Stromal cell of bone marrow (primary cell): ENCODE measurements around the gene ULK1.

Experiments used
- DNase-seq: peaks from one replicate; pipeline ENCODE4 v3.0.0-alpha.2; 2012; ENCODE audit warnings: low read depth

ULK1 gene

GRCh38 chr12:131892711-131893604 is 1.5 kb upstream of the ULK1 start:
- DNase-seq = no peak

- DNase-seq = no peak
Observed at GRCh38 chr12:131893605-131894312, 663 bp upstream of the ULK1 start.

GRCh38 chr12:131894981-131895639 is 688 bp downstream of the ULK1 start:
- no peak for DNase-seq

GRCh38 chr12:131895640-131896079 is 1.2 kb downstream of the ULK1 start:
- no peak for DNase-seq

GRCh38 chr12:131896080-131896810 is 1.8 kb downstream of the ULK1 start:
- DNase-seq = peak; percentile 89

GRCh38 chr12:131896811-131897270 is 2.4 kb downstream of the ULK1 start:
- no peak for DNase-seq

GRCh38 chr12:131897276-131897675 is 2.9 kb downstream of the ULK1 start:
- DNase-seq = no peak

- DNase-seq = no peak
Observed at GRCh38 chr12:131897875-131898274, 3.5 kb downstream of the ULK1 start.

- no peak for DNase-seq
Observed at GRCh38 chr12:131900397-131900796, 6.0 kb downstream of the ULK1 start.

- no peak for DNase-seq
Observed at GRCh38 chr12:131901431-131902331, 7.3 kb downstream of the ULK1 start.

- DNase-seq = no peak
Observed at GRCh38 chr12:131902332-131903241, 8.2 kb downstream of the ULK1 start.

GRCh38 chr12:131903270-131904255 is 9.1 kb downstream of the ULK1 start:
- DNase-seq = no peak

- DNase-seq = no peak
Observed at GRCh38 chr12:131904346-131904745, 9.9 kb downstream of the ULK1 start.

GRCh38 chr12:131905081-131905629 is 10.7 kb downstream of the ULK1 start:
- DNase-seq = no peak

GRCh38 chr12:131905630-131906091 is 11.2 kb downstream of the ULK1 start:
- no peak for DNase-seq

- DNase-seq = no peak
Observed at GRCh38 chr12:131907379-131908091, 13.1 kb downstream of the ULK1 start.
